HG02759 (cell line): ENCODE measurements around the gene CA12.
A peak's percentile ranks its signal among the peaks of the same experiment; 100 is the strongest.

Source experiments
- ATAC-seq: cut with Tn5 transposase; IDR thresholded peaks from one replicate; pipeline ENCODE4 v1.9.1; 2021; ENCODE audit warnings: mild to moderate bottlenecking, moderate library complexity; ENCODE audit not compliant: unreplicated experiment

CA12 gene

DNA sequence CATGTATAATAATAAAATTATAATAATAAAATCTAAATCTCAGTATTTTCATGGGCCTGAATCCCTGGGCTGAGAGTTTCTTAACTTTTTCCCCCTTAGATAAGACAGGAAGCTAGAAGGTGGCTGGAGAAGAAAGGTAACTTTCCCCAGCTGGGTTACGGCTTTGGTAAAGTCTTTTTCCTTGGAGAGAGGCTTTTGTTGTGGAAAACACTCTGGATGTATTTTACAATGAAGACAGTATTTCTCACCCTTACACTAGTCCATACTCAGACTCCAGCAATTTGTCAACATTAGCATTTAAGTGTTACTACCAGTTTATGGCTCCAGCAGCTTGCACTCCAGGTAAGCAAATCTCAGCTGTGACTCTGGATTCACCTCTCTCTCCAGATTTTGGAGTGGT lies 69.4 kb downstream of the CA12 start:
- no peak for ATAC-seq

DNA sequence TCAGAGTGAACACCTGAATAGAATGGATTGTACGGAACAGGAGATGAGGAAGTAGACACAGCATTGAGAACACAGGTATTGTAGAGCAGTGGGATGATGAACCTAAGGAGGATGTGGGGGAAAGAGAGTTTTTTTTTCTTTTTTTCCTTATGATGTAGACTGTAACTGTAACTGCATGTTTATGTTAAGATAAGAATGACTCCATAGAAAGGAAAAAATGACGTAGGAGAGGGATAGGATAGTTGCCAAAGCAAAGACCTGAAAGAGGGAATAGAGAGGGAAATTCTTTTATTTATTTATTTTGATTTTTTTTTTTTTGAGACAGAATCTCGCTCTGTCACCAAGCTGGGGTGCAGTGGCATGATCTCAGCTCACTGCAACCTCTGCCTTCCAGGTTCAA lies 71.0 kb downstream of the CA12 start:
- ATAC-seq, result no peak

DNA sequence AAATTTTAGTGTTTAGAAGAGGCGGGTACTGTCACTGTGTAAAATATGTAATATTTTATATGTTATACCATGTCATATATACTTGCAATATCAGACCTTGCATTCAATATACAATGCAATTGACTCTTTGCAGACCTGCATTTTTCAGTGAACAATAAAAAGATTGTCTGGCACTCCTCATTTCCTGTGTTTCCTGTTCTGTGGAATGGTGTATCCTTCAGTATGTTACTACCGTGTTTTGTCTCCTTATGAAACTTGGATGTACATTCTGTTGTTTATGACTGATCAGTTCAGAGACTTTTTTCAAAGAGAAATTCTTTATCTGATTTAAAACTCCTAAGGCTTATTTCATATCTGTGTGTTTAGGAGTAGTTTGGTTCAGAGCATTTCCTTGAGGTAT lies 72.7 kb downstream of the CA12 start:
- no peak for ATAC-seq

DNA sequence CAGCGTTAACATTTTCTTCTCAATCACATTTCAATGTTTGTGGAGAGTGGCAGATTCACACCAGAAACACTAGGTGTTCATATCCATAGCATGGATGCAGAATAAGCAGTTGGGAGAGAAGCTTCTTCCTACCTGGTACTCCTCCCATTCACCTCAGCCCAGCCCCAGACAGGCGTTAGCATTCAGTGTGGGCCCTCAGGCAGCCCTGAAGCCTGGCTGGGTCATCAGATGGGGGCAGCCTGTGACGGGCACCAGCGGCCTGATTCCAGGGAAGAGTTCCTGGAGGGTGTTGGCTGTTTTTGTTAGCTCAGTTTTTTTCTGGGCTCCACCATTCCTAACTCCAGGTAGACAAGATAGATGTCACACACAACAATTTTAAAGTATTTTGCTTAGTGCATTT lies 73.2 kb downstream of the CA12 start:
- no peak for ATAC-seq

DNA sequence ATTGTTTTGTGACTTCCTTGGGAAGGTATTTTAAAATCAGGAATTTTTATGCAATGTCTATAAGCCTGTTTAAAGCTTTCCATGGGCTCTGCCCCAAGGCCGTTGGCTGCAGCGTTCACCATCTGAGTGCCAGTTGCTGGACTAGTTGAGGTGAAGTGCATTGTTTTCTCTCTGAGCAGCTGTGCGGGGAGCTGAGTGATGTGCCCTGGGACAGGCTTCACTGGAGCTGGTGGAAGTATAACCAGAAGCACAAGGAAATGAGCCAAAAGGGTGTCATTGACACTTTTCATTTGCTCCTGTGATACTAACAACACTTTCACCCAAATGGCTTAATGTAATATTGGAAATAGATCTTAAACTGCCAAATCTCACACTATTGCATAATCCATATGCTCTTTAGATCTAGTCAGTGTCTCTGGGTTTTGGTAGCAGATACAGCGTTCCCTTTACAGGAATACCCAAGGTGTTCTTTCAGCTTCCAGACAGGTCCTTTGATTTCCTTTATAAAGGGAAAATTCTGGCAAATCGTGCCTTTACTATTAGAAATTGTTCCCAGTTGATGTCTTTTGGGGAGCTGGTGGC lies 75.1 kb downstream of the CA12 start:
- ATAC-seq, result no peak

DNA sequence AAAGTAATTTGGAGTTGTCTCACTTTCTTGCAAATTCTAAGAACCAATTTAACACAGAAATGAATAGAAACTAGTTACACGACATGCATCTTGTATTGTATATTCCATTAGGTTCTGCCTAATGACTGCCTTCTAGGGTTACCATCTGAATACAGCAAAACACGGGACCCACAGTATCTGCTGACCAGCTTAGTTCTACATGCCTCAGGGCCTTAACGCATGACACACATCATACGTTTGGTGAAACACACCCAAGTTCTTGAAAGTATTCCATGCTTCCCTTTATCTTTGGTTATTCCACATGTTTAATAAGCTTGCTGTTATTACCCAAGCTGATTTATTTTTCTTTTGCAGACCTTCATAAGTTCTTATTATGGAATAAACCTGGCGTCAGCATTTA lies 76.4 kb downstream of the CA12 start:
- no peak for ATAC-seq

DNA sequence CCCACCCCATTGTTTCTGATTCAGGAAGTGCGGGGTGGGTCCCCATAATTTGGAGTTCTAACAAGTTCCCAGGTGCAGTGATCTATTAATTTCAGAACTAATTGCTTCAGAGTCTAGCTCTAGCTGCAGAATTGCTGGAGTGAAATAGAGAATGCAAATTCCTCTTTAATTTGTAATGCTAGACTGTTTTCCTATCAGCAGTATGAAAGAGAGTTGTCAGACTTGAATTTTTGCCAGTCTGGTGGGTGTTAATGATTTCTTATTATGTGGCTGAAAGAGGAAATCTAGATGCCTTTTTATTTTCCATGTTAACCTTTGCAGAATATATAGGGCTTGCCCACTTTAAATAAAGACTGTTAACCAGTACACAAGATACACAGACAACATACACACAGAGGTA lies 80.6 kb downstream of the CA12 start:
- no peak for ATAC-seq

DNA sequence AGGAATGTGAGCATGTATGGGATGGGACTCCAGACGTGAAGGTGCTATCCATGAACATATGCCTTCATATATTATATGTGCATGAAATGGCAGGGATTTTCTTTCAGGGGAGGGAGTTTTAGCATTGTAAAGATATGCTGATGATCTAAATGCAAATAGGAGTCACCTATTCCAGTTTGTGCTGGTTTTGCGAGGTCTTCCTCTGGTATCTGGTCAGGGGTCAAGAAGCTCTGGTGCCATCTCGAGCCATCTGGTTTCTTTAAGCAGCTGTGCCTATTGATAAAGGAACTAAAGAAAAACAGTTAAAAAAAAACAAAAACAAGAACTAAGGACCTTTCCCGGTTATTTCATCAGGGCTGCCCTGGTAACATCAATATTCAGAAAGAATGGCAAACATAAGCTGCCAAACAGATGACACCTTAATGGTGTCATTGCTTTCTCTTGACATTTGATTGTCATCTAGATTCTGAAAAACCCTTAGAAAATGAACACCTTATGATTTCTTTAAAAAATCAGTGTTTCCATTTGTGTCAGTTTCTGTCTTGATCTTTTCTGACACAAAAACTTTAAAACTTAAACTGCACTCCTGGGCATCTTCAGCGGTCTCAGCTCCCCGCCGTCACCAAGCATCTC lies 81.6 kb downstream of the CA12 start:
- ATAC-seq, result no peak

DNA sequence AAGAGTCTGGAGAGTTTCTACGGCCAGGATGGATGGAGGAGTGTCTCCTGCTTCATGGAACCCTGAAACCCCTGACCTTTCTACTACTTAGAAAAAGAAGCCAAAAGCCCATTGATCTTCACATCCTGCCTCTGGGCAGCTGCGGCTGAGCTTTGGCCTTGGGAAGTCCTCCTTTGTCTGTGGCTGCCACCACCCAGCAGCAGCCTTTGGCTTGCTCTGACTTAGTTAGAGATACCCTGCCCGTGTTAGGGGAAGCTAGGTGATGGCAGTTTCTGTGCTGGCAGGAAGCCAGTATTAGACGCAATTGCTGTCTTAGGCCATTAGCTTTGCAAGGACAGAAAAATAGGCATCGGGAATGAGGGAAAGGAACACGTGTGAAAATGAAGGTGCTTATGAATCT lies 85.5 kb downstream of the CA12 start:
- ATAC-seq, result no peak

DNA sequence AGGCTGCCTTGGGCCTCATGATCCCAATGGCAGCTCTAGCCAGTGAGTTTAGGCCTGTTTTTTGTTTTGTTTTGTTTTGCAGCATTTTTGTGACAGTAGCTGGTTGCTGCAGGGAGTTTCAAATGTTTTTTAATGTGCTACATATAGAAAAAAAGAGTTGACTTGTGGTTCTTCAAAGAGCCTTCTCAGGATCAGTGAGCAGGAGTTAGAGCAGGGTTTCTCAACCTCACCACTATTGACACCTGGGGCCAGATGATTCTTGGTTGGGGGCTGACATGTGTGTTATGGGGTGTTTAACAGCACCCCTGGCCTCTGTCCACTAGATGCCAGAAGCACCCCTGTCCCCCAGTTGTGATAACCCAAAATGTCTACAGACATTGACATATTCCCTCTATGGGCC lies 86.3 kb downstream of the CA12 start:
- no peak for ATAC-seq

DNA sequence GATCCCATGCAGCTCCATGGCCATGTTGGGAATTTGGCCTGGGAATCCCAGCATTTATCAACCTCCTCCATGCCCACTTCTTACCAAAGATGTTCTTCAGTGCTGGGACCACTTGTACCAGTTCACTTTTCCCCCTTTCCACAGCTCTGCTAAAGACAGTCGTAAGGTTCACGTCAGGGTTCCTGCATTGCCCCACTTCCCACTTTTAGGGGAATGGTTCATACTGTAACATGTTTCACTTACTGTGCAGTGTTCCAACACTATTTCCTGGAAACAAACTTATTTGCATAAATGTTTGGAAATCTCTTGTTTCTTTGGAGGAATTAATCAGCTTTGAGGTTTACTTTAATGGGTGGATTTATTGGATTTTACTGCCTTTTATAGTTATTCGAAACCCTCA lies 87.3 kb downstream of the CA12 start:
- ATAC-seq, result no peak

DNA sequence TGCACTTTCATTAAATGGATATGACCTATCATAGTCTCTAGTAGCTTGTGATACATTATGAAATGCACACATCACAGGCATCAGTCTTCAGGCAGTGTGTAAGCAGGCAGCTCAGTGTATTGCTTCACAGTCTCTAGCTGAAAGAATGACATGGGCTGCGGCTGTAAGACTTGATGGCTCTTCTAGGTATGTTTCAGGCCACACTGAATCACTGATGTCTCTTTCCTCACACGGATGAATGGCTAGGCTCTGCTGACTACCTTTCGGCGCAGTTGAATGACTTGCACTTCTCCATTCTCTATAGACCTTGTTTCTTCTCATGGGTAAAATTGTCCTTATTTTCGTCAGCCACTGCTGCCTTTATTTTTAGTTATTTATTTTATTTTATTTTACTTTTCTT lies 88.9 kb downstream of the CA12 start:
- no peak for ATAC-seq

DNA sequence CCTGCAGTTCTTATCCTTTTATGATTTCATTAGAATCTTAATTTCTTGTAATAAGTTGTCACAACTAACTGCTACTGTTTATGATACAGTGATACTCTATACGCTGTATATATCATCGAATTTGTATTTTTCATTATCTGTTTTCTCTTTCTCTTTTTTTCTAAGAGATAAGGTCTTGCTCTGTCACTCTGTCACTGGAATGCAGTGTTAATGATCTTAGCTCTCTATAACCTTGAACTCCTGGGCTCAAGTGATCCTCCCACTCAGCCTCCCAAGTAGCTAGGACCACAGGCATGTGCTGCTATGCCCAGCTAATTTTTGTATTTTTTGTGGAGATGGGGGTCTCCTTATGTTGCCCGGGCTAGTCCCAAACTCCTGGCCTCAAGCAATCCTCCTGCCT lies 89.4 kb downstream of the CA12 start:
- no peak for ATAC-seq

DNA sequence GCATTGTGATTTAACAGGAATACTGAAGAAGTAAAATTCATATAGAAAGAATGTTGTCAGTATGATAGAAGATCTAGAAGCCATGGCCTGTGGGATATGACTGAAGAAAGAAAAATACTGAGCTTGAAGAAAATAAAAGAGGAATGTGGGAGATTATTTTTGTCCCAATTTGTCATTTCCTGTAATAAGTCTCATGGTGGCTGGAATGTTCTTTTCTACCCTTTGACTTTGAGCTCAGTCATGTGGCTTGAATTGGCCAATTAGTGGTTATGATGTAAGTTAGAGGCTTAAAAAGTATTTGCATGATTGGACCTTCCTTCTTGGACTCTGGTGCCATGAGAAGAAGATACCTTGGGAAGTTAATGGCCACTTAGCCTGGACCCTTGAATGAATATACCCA lies 90.1 kb downstream of the CA12 start:
- no peak for ATAC-seq

DNA sequence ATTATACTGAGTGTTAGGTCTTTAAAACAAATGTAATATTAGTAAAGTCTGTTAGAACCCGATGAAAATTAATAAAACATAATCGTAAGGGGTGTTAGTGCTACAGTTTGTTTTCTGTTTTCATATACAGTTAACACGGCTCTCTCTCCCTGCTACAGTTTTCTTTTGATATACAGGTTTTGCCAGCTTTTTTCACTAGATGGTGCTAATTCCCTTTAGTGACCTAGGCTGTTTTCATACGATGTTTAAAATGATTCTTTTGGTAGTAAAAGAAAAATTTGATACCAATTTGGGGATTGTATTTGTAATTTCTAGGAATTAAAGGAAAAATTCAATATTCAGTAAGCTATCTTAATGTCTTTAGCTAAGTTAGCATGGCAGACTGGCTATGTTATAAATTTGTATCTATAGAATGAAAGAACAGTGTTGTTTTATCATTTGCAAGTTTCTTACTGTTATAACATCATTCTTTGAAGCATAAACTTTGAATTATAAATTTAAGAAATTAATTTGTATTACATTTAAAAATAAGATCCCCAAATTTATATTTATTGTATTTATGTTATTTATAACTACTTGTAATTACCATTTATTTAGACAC lies 92.8 kb downstream of the CA12 start:
- ATAC-seq, result no peak

DNA sequence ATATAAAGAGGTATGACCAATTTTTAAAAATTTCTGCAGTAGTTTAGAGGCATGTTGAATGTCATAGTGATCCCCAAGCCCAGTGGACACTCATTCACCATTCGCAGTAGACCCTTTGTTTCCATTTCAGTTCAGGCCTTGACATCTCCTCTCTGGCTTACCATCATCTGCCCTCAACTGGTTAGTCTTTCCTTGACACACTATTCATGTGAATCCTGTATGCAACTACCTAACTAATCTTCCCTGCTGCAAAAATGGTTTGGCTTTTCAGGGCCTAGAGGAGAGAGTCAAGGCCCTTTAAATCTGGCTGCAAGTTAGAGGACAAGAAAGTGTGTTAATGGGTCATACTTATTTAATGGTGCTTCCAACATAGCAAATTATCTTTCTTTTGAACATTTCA lies 93.3 kb downstream of the CA12 start:
- no peak for ATAC-seq

DNA sequence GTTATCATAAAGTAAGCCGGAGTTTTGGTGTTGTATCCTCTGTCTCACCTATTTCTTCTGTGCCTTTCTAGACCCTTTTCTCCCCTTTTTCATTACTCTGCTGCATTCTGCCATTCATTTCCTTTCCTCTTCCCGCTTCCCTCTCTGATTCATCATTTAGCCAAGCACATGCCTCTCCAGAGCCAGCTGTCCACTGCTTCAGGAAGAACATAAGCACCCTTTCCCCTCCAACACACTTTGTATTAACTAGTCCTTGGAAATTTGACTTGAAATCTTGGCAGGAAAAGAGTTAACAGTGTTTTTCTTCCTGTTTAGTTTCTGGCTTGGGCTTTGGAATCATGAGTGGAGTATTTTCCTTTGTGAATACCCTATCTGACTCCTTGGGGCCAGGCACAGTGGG lies 94.5 kb downstream of the CA12 start:
- ATAC-seq, result no peak

DNA sequence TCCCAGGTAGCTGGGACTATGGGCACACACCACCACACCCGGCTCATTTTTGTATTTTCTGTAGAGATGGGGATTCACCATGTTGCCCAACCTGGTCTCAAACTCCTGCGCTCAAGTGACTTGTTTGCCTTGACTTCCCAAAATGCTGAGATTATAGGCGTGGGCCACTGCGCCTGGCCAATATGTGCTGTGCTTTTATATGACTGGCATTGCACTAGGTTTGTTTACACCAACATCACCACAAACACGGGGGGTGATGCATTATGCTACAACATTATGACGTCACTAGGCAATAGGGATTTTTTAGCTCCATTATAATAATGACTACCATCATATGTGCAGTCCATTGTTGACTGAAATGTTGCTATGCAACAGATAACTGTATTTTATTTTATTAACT lies 97.3 kb downstream of the CA12 start:
- no peak for ATAC-seq

DNA sequence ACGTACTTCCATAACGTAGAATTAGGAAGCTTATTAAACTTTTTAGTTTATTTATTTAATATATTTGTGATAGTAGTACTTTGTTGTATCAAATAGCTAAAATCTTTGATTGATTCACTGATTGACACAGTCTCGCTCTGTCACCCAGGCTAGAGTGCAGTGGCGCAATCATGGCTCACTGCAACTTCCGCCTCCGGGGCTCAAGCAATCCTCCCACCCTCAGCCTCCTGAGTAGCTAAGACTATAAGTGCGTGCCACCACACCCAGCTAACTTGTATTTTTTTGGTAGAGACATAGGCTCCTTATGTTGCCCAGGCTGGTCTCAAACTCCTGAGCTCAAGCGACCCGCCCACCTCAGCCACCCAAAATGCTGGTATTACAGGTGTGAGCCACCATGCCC lies 98.5 kb downstream of the CA12 start:
- ATAC-seq, result no peak

DNA sequence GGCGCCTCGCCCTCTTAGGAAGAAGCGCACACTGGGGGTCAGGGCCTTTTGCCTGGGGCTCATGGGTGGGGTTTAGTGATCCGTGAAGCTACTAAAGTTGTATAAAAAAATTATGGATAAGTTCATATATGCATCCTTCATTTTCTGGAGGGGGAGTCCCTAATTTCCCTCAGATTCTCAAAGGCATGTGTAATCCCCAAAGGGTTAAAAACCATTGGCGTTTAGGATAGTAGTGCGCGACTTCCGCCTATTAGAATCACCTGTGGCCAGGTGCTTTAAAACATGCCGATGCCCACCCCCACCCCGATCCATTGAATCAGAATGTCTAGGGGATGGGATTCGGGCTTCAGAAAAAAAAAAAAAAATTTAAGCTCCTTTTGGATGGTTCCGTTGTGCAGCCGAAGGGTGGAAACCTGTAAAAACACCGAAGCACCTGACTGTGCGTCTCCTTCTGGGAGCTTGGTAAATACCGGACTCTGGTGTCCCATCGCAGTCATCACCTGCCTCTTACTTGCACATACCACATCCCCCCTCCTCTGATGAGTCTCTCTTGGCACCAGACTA lies 103.7 kb downstream of the CA12 start:
- ATAC-seq, result peak; percentile 3

DNA sequence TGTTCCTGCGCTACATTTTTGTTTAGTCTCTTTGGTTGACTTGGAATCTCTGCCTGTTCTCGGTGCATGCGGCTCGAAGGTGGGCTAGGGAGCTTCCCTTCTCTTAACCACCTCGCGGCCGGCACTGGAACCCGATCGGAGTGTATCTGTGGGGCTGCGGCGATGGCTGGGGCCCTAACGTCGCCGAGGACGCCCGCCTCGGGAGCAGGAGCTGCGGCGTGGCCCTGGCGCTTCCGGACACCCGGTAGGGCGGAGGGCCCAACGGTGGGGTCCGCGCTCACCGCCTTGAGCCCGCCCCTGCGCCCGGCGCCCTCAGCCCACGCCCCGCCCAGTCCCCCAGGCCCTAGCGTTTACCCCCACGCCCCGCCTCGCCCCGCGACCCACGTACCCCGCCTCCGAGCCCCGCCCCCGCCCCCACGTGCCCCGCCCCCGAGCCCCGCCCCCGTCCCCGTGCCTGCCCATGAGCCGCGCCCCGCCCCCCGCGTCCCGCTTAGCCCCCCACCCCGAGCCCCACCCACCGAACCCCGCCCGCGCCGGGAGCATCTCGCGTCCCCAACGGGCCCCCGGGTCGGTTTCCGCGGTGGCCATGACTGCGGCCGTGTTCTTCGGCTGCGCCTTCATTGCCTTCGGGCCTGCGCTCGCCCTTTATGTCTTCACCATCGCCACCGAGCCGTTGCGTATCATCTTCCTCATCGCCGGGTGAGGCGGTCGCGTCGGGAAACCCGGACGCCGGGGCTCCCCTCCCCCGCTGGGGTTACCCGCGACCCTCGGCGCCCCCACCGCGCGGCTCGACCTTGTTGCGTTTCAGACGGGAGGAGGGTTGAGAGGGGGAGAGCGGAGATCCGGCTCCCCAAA lies 104.4 kb downstream of the CA12 start, which contains the start of gene APH1B:
Gene APH1B, plus strand, starts transcription at position 568 of the 855 bp plus-strand sequence. Its CDS starts 19 bp downstream, at position 587.
- ATAC-seq, result peak; percentile 86
